Stimulated activated CD8-positive, alpha-beta memory T cell treated with anti-CD3 and anti-CD28 coated beads, Interleukin-7, amount 100 ng/mL, for 1 hour (primary cell): ENCODE results near the gene RPS6KC1.
"Not testable (repeated sequence)": the region's sequence is repeated elsewhere in the genome, so short reads cannot be mapped to it uniquely, and the experiment has no call there.

Source experiments
- DNase-seq, 2 donors: peaks; one replicate each; pipeline ENCODE4 v3.0.0-alpha.2; 2020; ENCODE audit warnings: low read depth in 2 of 2

The RPS6KC1 gene

GRCh38 chr1:213055767-213056166 lies 4.7 kb downstream of the RPS6KC1 start:
- no peak for DNase-seq

GRCh38 chr1:213057264-213058059 lies 6.4 kb downstream of the RPS6KC1 start:
- DNase-seq: no peak

DNA sequence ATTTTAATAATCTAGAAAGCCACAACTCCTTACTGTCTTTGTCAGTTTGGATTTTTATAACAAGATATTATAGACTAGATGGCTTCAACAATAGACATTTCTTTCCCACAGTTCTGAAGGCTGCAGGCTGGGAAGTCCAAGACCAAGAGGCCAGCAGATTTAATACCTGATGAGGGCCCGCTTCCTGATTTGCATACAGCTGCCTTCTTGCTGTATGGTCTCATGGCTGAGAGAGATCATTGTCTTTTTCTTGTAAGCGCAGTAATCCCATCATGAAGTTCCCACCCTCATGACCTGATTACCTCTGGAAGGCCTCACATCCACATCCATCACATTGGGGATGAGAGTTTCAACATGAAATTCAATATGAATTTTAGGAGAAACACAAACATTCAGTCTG lies 9.8 kb downstream of the RPS6KC1 start:
- no peak for DNase-seq

- DNase-seq: no peak
These were observed 10.2 kb downstream of the RPS6KC1 start for GRCh38 chr1:213061263-213061662.

- DNase-seq: no peak
These were observed 14.8 kb downstream of the RPS6KC1 start for GRCh38 chr1:213065800-213066199.

DNA sequence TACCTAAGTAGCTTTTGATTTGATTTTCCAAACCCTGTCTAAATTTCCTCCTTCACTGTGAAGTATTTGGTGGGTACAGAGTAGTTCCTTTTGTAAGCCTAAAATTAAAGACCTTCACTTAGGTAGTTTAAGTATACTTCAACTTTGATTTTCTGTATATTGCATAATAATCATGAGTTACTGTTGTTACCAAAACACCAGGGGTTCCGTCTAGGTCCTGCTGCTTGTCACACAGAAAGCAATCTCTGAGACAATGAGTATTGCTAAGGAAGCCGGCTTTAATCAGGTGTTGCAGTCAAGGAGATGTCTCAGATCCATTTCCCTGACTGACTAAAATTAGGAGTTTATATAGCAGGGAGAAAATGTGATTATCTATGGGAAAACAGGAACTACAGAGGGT lies 15.3 kb downstream of the RPS6KC1 start:
- no peak for DNase-seq

DNA sequence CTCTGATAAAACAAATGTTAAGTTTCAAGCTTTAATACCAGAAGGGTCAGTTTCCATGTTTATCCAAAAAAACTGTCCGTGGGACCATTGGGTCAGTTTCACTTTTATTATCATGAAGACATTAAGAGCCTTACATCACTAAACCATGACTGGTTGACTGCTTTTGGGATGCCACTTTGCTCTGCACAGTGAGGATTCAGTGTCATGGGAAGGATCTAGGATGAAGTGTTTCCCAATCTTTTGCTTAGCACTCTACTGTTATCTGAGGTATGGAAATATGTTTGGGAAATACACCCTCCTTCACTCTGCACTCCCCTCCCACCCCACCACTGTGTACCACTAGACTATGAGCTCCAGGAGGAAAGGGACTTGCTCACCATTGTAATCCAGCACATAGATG lies 16.3 kb downstream of the RPS6KC1 start:
- DNase-seq: no peak

DNA sequence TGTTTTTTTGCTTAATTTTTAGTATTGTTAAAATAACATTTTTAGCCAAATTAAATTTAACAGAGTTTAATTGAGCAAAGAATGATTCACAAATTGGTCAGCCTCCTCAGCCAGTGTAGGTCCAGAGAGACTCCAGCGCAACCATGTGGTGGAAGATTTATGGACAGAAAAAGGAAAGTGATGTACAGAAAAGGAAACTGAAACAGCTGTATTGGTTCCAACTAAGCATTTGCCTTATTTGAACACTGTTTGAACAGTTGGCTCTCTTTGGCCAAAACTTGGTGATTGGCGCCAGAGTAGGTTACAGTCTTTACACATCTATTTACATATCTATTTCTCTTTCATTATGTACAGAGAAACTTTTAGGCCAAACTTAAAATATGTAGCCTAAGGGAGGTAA lies 19.4 kb downstream of the RPS6KC1 start:
- DNase-seq: no peak

- no peak for DNase-seq
These were observed 24.7 kb downstream of the RPS6KC1 start for GRCh38 chr1:213075725-213076124.

DNA sequence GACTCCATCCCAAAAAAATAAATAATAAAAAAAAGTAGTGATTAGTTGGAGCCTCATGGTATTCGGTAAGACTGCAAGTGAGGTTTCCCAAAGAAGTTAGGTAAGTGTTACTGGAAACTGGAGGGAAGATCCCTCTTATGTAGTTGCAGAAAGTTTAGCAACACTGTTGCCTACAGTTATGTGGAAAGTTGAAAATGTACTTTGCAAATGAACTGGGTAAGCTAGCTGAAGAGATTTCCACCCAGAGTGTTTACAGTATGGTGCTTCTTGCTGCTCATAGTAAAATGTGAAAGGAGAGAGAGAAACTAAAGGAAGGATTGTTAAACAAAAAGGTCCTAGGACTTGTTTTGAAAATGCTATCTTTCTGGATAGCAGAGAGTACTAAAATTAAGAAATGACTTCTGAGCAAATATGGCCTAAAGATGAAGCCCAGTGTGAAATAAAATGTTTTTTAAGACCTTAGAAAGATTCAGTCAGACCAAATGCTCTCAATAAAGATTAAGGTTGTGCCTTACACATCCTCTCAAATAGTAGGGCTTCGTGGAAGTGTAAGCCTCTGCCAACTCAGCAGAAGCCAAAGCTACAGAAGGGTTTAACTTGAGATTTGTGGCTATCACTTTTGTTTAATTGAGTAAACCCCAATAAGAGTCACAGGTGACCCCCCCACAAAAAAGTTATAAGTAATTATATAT lies 31.5 kb downstream of the RPS6KC1 start:
- no peak for DNase-seq

- DNase-seq: no peak
These were observed 32.0 kb downstream of the RPS6KC1 start for GRCh38 chr1:213083112-213083445.

- DNase-seq: no peak
These were observed 36.9 kb downstream of the RPS6KC1 start for GRCh38 chr1:213087911-213088310.

DNA sequence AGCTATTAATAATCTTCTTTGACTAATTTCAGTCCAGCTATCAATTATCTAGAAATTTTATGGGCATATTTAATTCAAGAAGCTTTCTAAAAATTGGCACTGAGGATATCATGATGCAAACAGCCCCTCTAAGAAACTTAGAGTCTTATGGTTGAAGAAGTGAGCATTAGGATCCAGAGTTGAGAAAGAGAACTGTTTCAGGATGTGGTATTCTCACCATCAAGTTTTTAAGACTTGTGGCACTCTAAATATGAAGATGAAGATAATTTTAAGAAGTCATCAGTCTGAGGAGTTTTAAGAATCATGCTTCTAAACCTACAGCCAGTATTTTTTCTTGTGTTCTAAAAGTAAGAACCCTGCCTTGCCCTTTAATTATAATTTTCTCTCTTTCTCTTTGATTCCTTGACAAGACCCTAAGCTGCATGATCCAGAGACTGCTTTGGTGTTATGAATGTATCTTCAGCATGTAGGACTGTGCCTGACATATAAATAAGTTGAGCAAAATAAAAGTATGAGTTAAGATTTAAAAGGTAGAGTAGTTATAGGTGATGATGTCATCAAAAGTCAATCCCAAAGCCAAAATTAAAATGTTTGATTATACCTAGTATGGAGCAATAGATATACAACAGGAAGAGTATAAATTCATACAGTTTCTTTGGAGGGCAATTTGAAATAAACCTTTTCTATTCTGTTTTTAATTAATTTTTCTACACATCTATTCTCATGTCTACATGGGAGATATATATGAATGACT lies 39.1 kb downstream of the RPS6KC1 start:
- DNase-seq: no peak

GRCh38 chr1:213094446-213094845 lies 43.4 kb downstream of the RPS6KC1 start:
- no peak for DNase-seq

DNA sequence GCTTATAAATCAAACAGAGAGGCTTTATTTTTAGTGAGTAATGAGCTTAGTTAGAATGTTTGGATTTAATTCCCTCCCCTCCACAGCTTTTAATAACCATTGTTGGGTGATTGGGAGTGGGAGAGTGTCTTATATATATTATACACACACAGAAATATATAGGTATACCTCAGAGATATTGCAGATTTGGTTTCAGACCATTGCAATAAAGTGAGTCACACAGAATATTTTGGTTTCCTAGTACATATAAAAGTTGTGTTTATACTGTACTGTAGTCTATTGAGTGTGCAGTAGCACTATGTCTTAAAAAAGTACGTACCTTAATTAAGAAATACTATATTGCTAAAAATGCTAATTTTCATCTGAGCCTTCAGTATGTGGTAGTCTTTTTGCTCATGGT lies 44.4 kb downstream of the RPS6KC1 start:
- no peak for DNase-seq

GRCh38 chr1:213099682-213100399 lies 48.8 kb downstream of the RPS6KC1 start:
- DNase-seq: no peak

DNA sequence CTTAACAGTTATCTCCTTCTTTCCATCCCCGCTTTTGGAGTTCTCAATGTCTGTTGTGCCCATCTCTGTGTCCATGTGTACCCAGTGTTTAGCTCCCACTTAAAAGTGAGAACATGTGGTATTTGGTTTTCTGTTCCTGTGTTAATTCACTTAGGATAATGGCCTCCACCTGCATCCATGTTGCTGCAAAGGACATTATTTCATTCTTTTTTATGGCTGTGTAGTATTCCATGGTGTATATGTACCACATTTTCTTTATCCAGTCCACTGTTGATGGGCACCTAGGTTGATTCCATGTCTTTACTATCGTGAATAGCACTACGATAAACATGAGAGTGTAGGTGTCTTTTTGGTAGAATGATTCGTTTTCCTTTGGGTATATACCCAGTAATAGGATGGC lies 49.5 kb downstream of the RPS6KC1 start:
- not testable (repeated sequence) for DNase-seq

GRCh38 chr1:213103377-213104306 lies 52.6 kb downstream of the RPS6KC1 start:
- no peak for DNase-seq

DNA sequence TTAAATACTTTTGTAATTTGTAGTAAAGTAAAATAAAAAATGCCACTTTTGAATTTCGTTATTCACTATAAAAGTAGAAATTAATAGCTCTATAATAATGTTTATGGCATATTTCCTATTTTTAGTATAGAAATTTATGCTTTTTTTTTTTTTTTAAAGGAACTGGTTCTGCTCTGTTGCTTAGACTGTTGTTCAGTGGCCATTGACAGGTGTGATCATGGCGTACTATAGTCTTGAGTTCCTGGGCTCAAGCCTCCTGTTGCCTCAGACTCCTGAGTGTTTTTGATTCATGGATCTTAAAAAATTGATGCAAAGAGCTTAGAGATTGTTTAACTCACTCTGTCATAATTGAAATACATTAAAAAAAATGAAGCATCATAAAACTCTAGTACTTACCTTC lies 53.6 kb downstream of the RPS6KC1 start:
- DNase-seq: no peak

DNA sequence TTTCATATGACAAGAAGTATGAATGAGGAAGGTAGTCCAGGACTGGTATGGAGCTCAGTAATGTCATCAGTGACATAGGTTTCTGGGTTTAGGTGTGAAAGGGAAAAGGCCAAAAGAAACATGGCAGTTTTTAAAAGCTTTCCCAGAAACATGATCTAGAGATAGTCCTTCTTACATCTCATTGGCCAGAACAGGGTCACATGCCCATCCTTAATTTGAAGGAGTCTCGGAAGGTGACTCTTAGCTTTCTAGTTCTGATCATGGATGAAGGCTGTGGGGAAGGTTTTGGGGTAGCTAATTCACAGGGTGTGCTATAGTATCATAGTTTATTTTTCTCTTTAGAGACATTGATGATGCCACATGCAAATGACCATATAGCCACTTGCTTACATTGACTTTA lies 55.3 kb downstream of the RPS6KC1 start:
- no peak for DNase-seq

- no peak for DNase-seq
These were observed 56.6 kb downstream of the RPS6KC1 start for GRCh38 chr1:213107613-213108012.
